Right lung (tissue), 5 donors: ENCODE measurements around the gene TMEM121. TPM values are rescaled to one million over a fixed set of nuclear protein-coding genes. Genes with fewer than 3 reads are reported as not detected.

Source experiments
- DNase-seq, 2 donors: peaks; one replicate each; pipeline ENCODE4 v3.0.0-alpha.2; 2013
- polyA plus RNA-seq, 5 donors: library from polyadenylated mRNA; unstranded; fragments of 120-200 nt; gene quantifications; one replicate each; pipeline versions ENCODE4 v1.2.1 to v1.2.3, GENCODE V29; 2013; ENCODE audit warnings: inconsistent platforms in 1 of 5, low replicate concordance in 1 of 5; ENCODE audit not compliant: insufficient read length in 5 of 5, insufficient read depth in 1 of 5

TMEM121 gene
- polyA plus RNA-seq, 5 donors: 2.3 to 8.4 (median 3.3) TPM

DNA sequence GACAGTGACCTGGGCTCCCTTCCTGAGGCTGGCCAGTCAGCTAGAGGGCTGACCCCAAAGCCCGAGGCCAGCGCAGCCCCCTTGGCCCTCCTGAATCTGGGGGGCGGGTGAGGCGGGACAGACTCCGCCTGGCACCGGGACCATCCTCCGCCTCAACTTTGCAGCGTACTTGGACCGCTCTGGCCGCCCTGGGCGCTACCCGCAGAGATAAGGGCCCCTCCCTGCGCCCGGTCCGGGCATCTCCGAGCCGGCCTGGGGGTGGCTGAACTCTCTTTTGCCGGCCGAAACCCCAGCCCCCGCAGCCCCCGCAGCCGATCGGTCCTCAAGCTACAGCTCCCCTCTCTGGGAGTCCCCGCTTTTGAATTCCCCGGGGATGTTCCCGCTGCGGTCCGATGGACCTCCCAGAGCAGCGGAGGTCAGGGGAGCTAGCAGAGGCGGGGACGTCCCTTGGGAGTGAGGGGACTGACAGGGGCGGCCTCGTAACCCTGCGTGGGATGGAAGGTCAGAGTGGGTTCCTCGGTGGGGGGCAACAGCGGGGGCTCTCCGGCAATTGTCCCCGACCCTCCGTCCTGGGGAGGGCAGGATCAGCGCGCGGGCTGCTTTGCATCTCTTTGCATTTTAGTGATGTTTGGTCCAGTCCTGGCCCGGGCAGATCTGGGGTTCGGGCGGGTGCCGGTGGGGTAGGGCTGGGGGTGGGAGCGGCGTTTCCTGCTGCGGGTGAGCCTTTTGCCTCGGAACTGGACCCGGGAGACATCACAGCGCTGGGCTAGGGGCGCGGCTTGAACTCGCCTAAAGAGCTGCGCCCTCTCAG, 40.0 kb upstream of the TMEM121 start, which contains the start of gene CRIP1:
Gene CRIP1 (plus strand): TSS at position 724 of the 811 bp plus-strand sequence. CDS start 374 bp downstream, outside the sequence.
- DNase-seq: no peak

DNA sequence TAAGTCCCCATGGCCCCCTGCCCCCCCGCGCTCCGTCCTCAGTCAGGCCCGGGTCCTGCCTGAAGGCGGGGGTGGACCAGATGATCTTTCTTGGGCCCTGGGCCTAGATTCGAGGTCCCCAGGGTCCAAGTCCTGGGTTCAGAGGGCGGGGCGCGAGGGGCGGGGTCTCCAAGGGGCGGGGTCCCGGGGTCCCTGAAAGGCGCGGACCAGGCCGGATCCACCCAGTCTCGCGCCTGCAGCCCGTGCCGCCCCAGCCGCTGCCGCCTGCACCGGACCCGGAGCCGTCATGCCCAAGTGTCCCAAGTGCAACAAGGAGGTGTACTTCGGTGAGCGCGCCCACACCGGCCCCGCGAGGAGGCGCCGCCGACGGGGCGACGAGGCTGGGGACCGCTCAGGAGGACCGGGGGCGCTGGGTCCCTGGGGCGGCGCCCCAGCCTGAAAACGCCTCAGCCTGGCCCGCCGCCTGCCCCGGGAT, 39.4 kb upstream of the TMEM121 start:
- DNase-seq: no peak

GRCh38 chr14:105487449-105487985, 38.9 kb upstream of the TMEM121 start:
- DNase-seq: no peak

DNA sequence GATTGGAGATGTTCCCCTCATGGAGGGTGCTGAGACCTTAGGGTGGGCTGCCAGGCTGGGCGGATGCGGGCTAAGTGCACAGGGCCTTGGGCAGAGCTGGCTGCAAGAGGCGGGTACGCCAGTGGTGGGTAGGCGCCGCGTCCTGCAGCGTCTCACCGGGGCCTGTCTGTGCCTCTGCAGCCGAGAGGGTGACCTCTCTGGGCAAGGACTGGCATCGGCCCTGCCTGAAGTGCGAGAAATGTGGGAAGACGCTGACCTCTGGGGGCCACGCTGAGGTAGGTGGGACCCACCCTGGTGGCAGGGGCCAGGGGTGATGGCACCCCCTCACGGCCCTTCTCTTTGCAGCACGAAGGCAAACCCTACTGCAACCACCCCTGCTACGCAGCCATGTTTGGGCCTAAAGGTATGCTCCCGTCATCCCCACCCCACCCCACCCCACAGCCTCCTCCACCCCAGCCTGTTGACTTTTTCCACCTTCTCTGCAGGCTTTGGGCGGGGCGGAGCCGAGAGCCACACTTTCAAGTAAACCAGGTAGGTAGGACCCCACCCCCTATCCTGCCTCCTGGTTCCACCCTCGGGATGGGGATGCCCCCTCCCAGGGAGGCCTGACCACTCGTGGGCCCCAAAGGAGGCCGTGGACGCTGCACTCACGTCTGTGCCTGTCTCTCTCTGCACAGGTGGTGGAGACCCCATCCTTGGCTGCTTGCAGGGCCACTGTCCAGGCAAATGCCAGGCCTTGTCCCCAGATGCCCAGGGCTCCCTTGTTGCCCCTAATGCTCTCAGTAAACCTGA, 38.2 kb upstream of the TMEM121 start:
- DNase-seq: no peak

GRCh38 chr14:105488781-105489541, 37.4 kb upstream of the TMEM121 start:
- no peak for DNase-seq

GRCh38 chr14:105489542-105490266, 36.7 kb upstream of the TMEM121 start:
- DNase-seq: peak; percentile 85 to 87

DNA sequence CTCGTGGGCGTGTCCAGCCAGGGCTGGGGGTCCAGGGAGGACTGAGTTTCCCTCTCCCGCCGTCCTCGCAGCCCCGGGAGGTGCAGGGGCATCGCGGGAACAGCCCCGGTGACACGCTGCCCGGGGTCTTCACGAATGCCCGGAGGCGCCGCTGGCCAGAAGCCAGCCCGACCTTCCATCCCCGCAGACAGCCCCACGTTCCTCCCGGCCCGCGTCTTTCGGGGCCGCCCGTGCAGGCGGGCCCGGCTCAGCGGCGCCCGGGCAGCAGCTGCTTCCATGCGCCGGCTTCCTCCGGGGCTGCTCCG, 36.2 kb upstream of the TMEM121 start:
- peak in 1 of 2 donors; percentile 57 for DNase-seq

GRCh38 chr14:105490572-105491365, 35.6 kb upstream of the TMEM121 start, which contains the start of gene TEDC1:
Gene TEDC1 (plus strand): TSS chr14:105491246. CDS start chr14:105491376, 130 bp downstream.
- peak; percentile 100 for DNase-seq

DNA sequence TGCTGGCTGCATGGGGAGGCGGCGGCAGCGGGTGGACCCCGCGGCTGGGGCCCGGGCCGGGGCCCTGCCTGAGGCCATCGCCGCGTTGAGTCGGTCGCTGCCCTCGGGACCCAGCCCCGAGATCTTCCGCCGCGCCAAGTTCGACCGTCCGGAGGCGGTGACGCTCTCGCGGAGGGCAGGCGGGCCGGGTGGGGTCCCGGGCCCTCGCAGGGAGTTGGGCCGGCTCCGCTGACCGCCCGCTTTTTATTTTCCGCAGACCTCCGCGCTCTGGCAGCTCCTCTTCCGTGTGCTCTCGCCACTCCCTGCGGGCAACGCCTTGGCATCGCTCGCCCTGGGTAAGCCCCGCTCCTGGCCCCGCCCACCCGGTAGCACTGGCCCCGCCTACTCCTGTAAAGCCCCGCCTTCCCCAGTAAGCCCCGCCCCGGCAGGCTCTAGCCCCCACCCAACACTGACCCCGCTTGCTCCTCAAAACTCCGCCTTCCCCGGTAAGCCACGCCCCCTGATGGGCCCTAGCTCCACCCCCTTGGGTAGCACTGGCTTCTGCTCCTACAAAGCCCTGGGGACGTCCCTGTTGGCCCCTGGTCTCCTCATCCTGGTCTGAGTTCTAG, 34.9 kb upstream of the TMEM121 start:
- DNase-seq: no peak

DNA sequence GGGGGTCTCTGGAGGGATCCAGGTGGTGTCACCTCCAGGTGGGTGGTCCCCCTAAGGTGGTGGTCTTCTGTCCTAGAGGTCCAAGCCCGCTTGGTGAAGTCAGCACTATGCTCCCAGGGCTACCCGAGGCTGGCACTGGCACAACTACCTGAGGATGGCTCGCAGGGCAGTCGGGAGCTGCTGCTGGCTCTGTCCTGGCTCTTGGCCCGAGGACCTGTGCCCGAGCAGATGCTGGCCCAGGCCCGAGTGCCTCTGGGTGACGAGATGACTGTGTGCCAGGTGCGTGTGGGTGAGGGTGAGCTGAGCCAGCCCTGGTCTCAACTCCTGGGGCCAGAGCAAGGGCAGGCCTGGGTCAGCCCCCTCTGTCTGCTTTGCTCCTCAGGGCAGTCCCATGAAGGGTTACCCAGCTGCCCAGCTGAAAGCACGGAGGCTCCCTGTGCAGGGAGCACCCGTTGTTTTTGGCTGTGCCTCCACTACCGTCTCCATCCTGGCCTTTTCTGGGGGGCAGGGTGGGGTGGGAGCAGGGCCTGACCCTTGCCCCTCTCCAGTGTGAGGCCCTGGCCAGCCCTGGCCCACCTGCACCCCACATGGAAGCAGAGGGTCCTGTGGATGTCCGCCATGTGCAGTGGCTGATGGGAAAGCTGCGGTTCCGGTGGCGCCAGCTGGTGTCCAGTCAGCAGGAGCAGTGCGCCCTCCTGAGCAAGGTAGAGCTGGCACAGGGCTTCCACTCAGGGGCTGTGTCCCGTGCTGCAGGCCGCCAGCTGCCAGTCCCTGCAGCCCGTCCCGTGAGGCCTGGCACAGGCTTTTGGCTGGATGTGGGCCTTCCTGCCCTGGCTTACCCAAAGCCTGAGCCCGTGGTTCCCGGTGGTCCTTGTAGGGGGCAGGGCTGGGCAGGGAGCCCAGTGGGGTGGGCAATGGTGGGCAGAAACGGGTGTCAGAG, 34.1 kb upstream of the TMEM121 start:
- DNase-seq: no peak

- DNase-seq: no peak
Measured at GRCh38 chr14:105492971-105493871, 33.2 kb upstream of the TMEM121 start.

- DNase-seq: no peak
Measured at GRCh38 chr14:105493921-105494605, 32.3 kb upstream of the TMEM121 start.

- no peak for DNase-seq
Measured at GRCh38 chr14:105494606-105494929, 31.8 kb upstream of the TMEM121 start.

DNA sequence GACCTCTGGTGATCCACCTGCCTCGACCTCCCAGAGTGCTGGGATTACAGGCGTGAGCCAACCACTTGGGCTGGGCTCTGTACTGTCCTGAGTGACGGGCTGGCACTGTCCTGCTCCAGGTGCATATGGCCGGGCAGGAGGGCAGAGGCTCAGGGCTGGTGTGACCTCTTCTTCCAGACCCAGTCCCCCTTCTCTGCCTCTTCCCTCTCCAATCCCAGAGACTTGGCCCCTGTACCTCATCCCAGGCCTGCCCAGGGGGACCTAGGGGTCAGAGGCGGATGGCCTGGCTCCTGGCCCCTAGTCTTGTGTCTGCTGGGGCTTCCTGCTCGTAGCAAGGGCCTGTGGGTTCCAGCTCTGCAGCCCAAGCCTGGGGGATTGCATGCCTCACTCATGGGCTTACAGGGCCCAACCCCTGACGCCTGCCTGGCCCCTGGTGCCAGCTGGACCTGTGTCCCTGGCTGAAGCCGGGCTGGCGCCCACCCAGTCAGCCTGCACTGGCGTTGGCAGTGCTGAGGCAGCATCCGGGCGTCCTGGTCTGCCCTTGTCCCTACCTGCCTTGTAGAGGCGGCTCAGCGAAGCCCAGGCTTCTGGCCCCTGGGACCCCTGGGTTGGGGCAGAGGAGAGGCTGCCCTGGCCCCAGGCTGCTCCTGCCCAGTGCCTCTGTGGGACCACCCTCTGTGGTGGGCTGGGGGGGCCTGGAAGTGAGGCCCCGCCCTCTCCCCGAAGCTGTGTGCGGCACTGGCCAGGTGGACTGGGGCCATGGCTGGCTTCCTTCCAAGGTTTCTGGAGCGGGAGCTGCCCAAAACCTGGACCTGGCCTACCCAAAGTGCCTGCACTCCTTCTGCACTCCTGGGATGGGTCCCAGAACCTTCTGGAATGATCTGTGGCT, 31.0 kb upstream of the TMEM121 start:
- DNase-seq: no peak

DNA sequence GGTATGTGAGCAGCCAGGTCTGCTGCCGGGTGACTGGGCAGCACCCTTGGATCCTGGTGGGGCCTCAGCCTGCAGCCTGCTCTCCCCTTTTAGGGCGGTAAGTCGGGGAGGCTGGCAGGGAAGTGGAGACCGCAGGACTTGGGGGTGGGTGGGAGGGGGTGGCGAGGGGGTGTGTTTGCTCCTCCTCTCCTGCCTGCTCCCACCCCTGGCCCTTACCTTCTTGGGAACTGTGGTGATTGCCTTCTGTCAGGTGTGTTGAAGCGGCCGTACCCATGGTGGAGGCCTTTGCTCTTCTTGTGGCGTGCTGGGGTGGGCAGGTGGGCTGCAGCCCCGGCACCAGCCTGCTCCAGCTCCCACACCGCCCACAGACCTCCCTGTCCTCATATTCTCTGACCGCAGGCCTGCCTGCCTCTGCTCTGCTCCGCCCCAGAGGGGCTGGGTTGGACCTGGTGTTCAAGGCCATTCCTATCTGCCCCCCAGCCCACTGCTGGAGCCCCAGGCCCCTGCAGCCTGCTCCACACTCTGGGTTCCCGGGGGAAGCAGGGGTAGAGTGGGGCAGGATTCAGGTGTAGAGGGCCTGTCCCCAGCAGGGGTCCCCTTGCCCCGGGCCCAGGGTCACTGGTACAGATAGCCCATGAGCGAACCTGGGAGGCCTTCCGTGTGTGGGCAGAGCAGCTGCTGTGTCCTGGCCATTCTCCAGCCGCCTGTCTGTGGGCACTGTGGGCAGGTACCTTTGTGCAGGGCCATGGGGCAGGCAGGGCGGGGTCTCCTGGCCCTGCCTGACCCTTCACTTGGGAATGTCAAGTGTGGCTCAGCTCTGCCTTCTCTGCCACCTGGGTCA, 30.2 kb upstream of the TMEM121 start:
- DNase-seq: no peak
